DOHH2 (cell line): ENCODE results near the gene SEMA4D.

Source experiments
- H3F3A ChIP-seq: fragments of 200-600 bp; sonication (generic), shearing (Covaris generic); 2 replicates; pipeline ENCODE4 v1.6.0; 2016; ENCODE audit warnings: antibody characterized with exemption, mild to moderate bottlenecking; ENCODE audit not compliant: control insufficient read depth, insufficient read depth
- H3K27ac ChIP-seq: fragments of 200-600 bp; sonication (generic); 2 replicates; pipeline ENCODE4 v1.5.1; 2014; ENCODE audit warnings: low read depth, mild to moderate bottlenecking, low read length, moderate library complexity
- H3K27me3 ChIP-seq: fragments of 200-600 bp; sonication (generic); 2 replicates; pipeline ENCODE4 v1.6.1; 2014; ENCODE audit warnings: mild to moderate bottlenecking, low read length, mixed read lengths; ENCODE audit not compliant: control insufficient read depth
- H3K36me3 ChIP-seq: fragments of 200-600 bp; sonication (generic); 2 replicates; pipeline ENCODE4 v1.6.1; 2014; ENCODE audit warnings: mild to moderate bottlenecking, low read length, moderate library complexity, mixed read lengths; ENCODE audit not compliant: control insufficient read depth
- H3K4me1 ChIP-seq: fragments of 200-600 bp; sonication (generic); 2 replicates; pipeline ENCODE4 v1.6.1; 2014; ENCODE audit warnings: mild to moderate bottlenecking, low read length, mixed read lengths; ENCODE audit not compliant: control insufficient read depth
- H3K4me2 ChIP-seq: fragments of 200-600 bp; sonication (generic); 2 replicates; pipeline ENCODE4 v1.6.0; 2014; ENCODE audit warnings: mild to moderate bottlenecking, low read length, moderate library complexity
- H3K4me3 ChIP-seq: fragments of 200-600 bp; sonication (generic); 2 replicates; pipeline ENCODE4 v1.5.1; 2014; ENCODE audit warnings: mild to moderate bottlenecking, low read length, mixed read lengths
- H3K79me2 ChIP-seq: fragments of 200-600 bp; sonication (generic); 2 replicates; pipeline ENCODE4 v1.6.1; 2014; ENCODE audit warnings: mild to moderate bottlenecking, low read length, mixed read lengths; ENCODE audit not compliant: control insufficient read depth
- H3K9me2 ChIP-seq: fragments of 200-600 bp; sonication (generic); replicated peaks from 2 replicates; pipeline ENCODE4 v1.6.1; 2014; ENCODE audit warnings: mild to moderate bottlenecking, low read length, mixed read lengths; ENCODE audit not compliant: control insufficient read depth
- H3K9me3 ChIP-seq: fragments of 200-600 bp; sonication (generic); 2 replicates; pipeline ENCODE4 v1.6.1; 2014; ENCODE audit warnings: antibody characterized with exemption, low read length, mixed read lengths; ENCODE audit not compliant: control insufficient read depth, insufficient read depth
- H4K20me1 ChIP-seq: fragments of 200-600 bp; sonication (generic); 2 replicates; pipeline ENCODE4 v1.6.0; 2014; ENCODE audit warnings: low read depth, mild to moderate bottlenecking, antibody characterized with exemption, low read length, moderate library complexity; ENCODE audit not compliant: control insufficient read depth, insufficient read depth
- CTCF ChIP-seq: fragments of 200-600 bp; sonication (generic); IDR thresholded peaks from one replicate; pipeline ENCODE4 v1.5.1; 2014; ENCODE audit warnings: antibody characterized with exemption, mild to moderate bottlenecking, low read depth, low read length; ENCODE audit not compliant: poor library complexity, severe bottlenecking
- EZH2phosphoT487 ChIP-seq: fragments of 200-600 bp; sonication (generic); IDR thresholded peaks from 2 replicates; pipeline ENCODE4 v1.6.1; 2017; ENCODE audit warnings: borderline replicate concordance, mild to moderate bottlenecking, antibody characterized with exemption, low read length, moderate library complexity, mixed read lengths

The SEMA4D gene

GRCh38 chr9:89384783-89385182 is 113.1 kb downstream of the SEMA4D start:
- Histone ChIP-seq H3K4me3 (no peak overlapping the region), H3K79me2 (no peaks in the 10 kb centered on the region), H3K4me1 (no peaks in the 10 kb centered on the region), H3K9me2 (no peaks in the 10 kb centered on the region), H3K27ac (no peak overlapping the region), H3K27me3 (no peaks in the 10 kb centered on the region), H3K9me3 (no peaks in the 10 kb centered on the region), H4K20me1 (no peaks in the 10 kb centered on the region), H3F3A (no peaks in the 10 kb centered on the region), H3K4me2 (no peak overlapping the region), H3K36me3 (no peaks in the 10 kb centered on the region; the same call in 1 of the 2 replicates)
- TF ChIP-seq CTCF (no peak), EZH2phosphoT487 (no peak)

GRCh38 chr9:89383721-89384300 is 114.1 kb downstream of the SEMA4D start:
- Histone ChIP-seq H3K4me3 (no peak overlapping the region), H3K27me3 (no peaks in the 10 kb centered on the region), H3K9me3 (no peaks in the 10 kb centered on the region), H3K4me2 (no peak overlapping the region), H3K36me3 (no peaks in the 10 kb centered on the region; the same call in 1 of the 2 replicates), H3K79me2 (no peaks in the 10 kb centered on the region), H3K4me1 (no peaks in the 10 kb centered on the region), H3K9me2 (no peaks in the 10 kb centered on the region), H3K27ac (no peak overlapping the region), H4K20me1 (no peaks in the 10 kb centered on the region), H3F3A (no peaks in the 10 kb centered on the region)
- TF ChIP-seq EZH2phosphoT487 (no peak), CTCF (no peak)

- Histone ChIP-seq H3K4me3 (no peak overlapping the region), H3K4me1 (no peaks in the 10 kb centered on the region), H3K36me3 (no peaks in the 10 kb centered on the region; the same call in 1 of the 2 replicates), H3K27ac (no peak overlapping the region), H3K4me2 (no peak overlapping the region), H3F3A (no peaks in the 10 kb centered on the region), H3K79me2 (no peaks in the 10 kb centered on the region), H3K9me3 (no peaks in the 10 kb centered on the region), H4K20me1 (no peaks in the 10 kb centered on the region), H3K27me3 (no peaks in the 10 kb centered on the region), H3K9me2 (no peaks in the 10 kb centered on the region)
- TF ChIP-seq EZH2phosphoT487 (no peak), CTCF (no peak)
Observed at GRCh38 chr9:89383030-89383720, 114.7 kb downstream of the SEMA4D start.
